Ascending aorta (tissue), 2 donors: ENCODE results near the gene HSD17B2. TPM values are rescaled to one million over a fixed set of nuclear protein-coding genes. Genes with fewer than 3 reads are reported as not detected.
"Not testable (repeated sequence)": the region's sequence is repeated elsewhere in the genome, so short reads cannot be mapped to it uniquely, and the experiment has no call there.

ENCODE experiments used
- DNase-seq, 2 donors: peaks; one replicate each; pipeline ENCODE4 v3.0.0-alpha.2; 2019; ENCODE audit warnings: low spot score in 2 of 2
- H3K27ac ChIP-seq, 2 donors: fragments of 200-600 bp; sonication (generic); one replicate each; pipeline ENCODE4 v1.5.1; 2016 to 2017; ENCODE audit warnings: mild to moderate bottlenecking in 1 of 2
- H3K27me3 ChIP-seq: fragments of 200-600 bp; sonication (generic); one replicate; pipeline ENCODE4 v1.5.1; 2017
- H3K36me3 ChIP-seq, 2 donors: fragments of 200-600 bp; sonication (generic); one replicate each; pipeline ENCODE4 v1.5.1; 2016
- H3K4me1 ChIP-seq, 2 donors: fragments of 200-600 bp; sonication (generic); one replicate each; pipeline ENCODE4 v1.5.1; 2016 to 2017; ENCODE audit warnings: mild to moderate bottlenecking in 1 of 2
- H3K4me3 ChIP-seq, 2 donors: fragments of 200-600 bp; sonication (generic); one replicate each; pipeline ENCODE4 v1.5.1; 2016 to 2017; ENCODE audit warnings: mild to moderate bottlenecking in 1 of 2
- H3K9me3 ChIP-seq, 2 donors: fragments of 200-600 bp; sonication (generic); one replicate each; pipeline ENCODE4 v1.5.1; 2016
- CTCF ChIP-seq, 3 experiments: fragments of 200-600 bp in 2 of 3; fragments of 450-650 bp in 1 of 3; sonication (generic) in 2 of 3; IDR thresholded peaks; one replicate each; pipeline ENCODE4 v1.5.1; 2016 to 2019; ENCODE audit warnings: antibody characterized with exemption in 3 of 3, mild to moderate bottlenecking in 1 of 3, moderate library complexity in 1 of 3
- intact Hi-C: fragments of 100-400 bp; cut with DNase I; formaldehyde crosslinking; loops from one replicate; pipeline ENCODE4 v1.15.1; 2023
- total RNA-seq: library from RNA; depleted of rRNA; stranded (reverse); fragments of >200 nt; gene quantifications from one replicate; pipeline ENCODE4 v1.1.0, GENCODE V29; 2016

The HSD17B2 gene
- total RNA-seq, 1 donor from 2014 or later: not detected

- Histone ChIP-seq H3K27me3 (no peaks in the 10 kb centered on the region), H3K36me3 (no peaks in the 10 kb centered on the region), H3K4me1 (no peaks in the 10 kb centered on the region), H3K27ac (no peak overlapping the region), H3K9me3 (no peaks in the 10 kb centered on the region), H3K4me3 (no peak overlapping the region)
- TF ChIP-seq CTCF (IDR thresholded peaks at IDR 0.05): no peak
- intact Hi-C loops: no loop called here
- no peak for DNase-seq
Measured at GRCh38 chr16:82005027-82005830, 29.8 kb upstream of the HSD17B2 start.

GRCh38 chr16:82006036-82006435 is 29.0 kb upstream of the HSD17B2 start:
- no peak for TF ChIP-seq CTCF (IDR thresholded peaks at IDR 0.05)
- H3K4me1 ChIP-seq: no peaks in the 10 kb centered on the region
- intact Hi-C loops: no loop called here
- no peak overlapping the region for H3K4me3 ChIP-seq
- H3K36me3 ChIP-seq: no peaks in the 10 kb centered on the region
- no peak overlapping the region for H3K27ac ChIP-seq
- no peaks in the 10 kb centered on the region for H3K27me3 ChIP-seq
- DNase-seq: no peak
- H3K9me3 ChIP-seq: no peaks in the 10 kb centered on the region

- no peak for TF ChIP-seq CTCF (IDR thresholded peaks at IDR 0.05)
- DNase-seq: no peak
- H3K36me3 ChIP-seq: no peaks in the 10 kb centered on the region
- no peaks in the 10 kb centered on the region for H3K4me1 ChIP-seq
- H3K27me3 ChIP-seq: no peaks in the 10 kb centered on the region
- H3K27ac ChIP-seq: no peak overlapping the region
- no peak overlapping the region for H3K4me3 ChIP-seq
- intact Hi-C loops: no loop called here
- no peaks in the 10 kb centered on the region for H3K9me3 ChIP-seq
Measured at GRCh38 chr16:82007189-82007588, 27.9 kb upstream of the HSD17B2 start.

- H3K36me3 ChIP-seq: no peaks in the 10 kb centered on the region
- intact Hi-C loops: no loop called here
- DNase-seq: no peak
- H3K4me3 ChIP-seq: no peak overlapping the region
- no peak for TF ChIP-seq CTCF (IDR thresholded peaks at IDR 0.05)
- H3K27me3 ChIP-seq: no peaks in the 10 kb centered on the region
- H3K4me1 ChIP-seq: no peaks in the 10 kb centered on the region
- no peaks in the 10 kb centered on the region for H3K9me3 ChIP-seq
- no peak overlapping the region for H3K27ac ChIP-seq
Measured at GRCh38 chr16:82008957-82009592, 26.0 kb upstream of the HSD17B2 start.

GRCh38 chr16:82009789-82010188 is 25.3 kb upstream of the HSD17B2 start:
- intact Hi-C loops, H3K27me3 ChIP-seq, H3K9me3 ChIP-seq: not testable (repeated sequence)

GRCh38 chr16:82010649-82011048 is 24.4 kb upstream of the HSD17B2 start:
- Histone ChIP-seq H3K36me3 (no peaks in the 10 kb centered on the region), H3K27ac (no peak overlapping the region)

More at GRCh38 chr16:82009789-82010188, 25.3 kb upstream of the HSD17B2 start:
- not testable (repeated sequence) for H3K4me3 ChIP-seq, H3K4me1 ChIP-seq, H3K36me3 ChIP-seq, H3K27ac ChIP-seq, DNase-seq

More at GRCh38 chr16:82010649-82011048, 24.4 kb upstream of the HSD17B2 start:
- Histone ChIP-seq H3K4me1 (no peaks in the 10 kb centered on the region), H3K27me3 (no peaks in the 10 kb centered on the region), H3K4me3 (no peak overlapping the region), H3K9me3 (no peaks in the 10 kb centered on the region)
- DNase-seq: no peak
- intact Hi-C loops: no loop called here
- TF ChIP-seq CTCF (IDR thresholded peaks at IDR 0.05): no peak
